ENCODE measurements around the gene PRKD3. TPM values are rescaled to one million over a fixed set of nuclear protein-coding genes. Genes with fewer than 3 reads are reported as not detected.
A peak's percentile ranks its signal among the peaks of the same experiment; 100 is the strongest.

Gene PRKD3
- total and polyA plus RNA-seq, 9 of the 15 experiments (the other 6 are each of a cell fraction or from before 2014, with no cell fraction given) = 4.7 to 26.7 (median 17.0) TPM

GRCh38 chr2:37330681-37331080, 6.0 kb upstream of the PRKD3 start (continued):
- TF ChIP-seq CCAR2 (IDR thresholded peaks at IDR 0.05; ENCODE audit: low read depth, low read length) (no peak), ZFPM2 (CRISPR knock-in tag; IDR thresholded peaks at IDR 0.05) (no peak)

GRCh38 chr2:37326866-37327634, 2.4 kb upstream of the PRKD3 start:
- BruUV-seq (replicated peaks) = no TSS peak
- intact Hi-C loops (cut with micrococcal nuclease) (no loop called here), in situ Hi-C loops (cut with MboI) (no loop called here)
- ChIA-PET POLR2A (no interaction called here), CTCF (ENCODE audit: low intra/inter-chr PET ratio) (no interaction called here)
- H3K27me3 ChIP-seq (ENCODE audit: control insufficient read depth in 2 of 2, insufficient read depth in 2 of 2, low read length in 2 of 2) = peaks cover 3 to 4% of the 10 kb centered on the region in 2 experiments; a peak in 4 of 5 replicates
- no peak for DNase-seq (ENCODE audit: extremely low read depth in 1 of 4, low spot score in 3 of 4)
- no peak overlapping the region for H3K27ac ChIP-seq (ENCODE audit: extremely low read depth, low read depth, low read length)
- no peak overlapping the region for H3K4me2 ChIP-seq (ENCODE audit: insufficient read depth, low read length)
- no peak overlapping the region for H3K4me3 ChIP-seq
- H3K9me1 ChIP-seq (ENCODE audit: control insufficient read depth, insufficient read depth, low read length) = no peaks in the 10 kb centered on the region
- ATAC-seq = no peak
- H3K36me3 ChIP-seq (ENCODE audit: control insufficient read depth, insufficient read depth, low read length) = peaks cover 3% of the 10 kb centered on the region; the same call in 1 of the 3 replicates
- H3K9me3 ChIP-seq (replicated peaks; ENCODE audit: control insufficient read depth, insufficient read depth, low read depth, low read length) = no peaks in the 10 kb centered on the region
- no peak for TF ChIP-seq NFIX (CRISPR knock-in tag; IDR thresholded peaks at IDR 0.05; ENCODE audit: low read depth)
- TF ChIP-seq RNF2 (IDR thresholded peaks at IDR 0.05) = 0 out of 2 replicates have a peak, but pooled peaks have one; percentile 34
- no peak for TF ChIP-seq ZNF23 (CRISPR knock-in tag; IDR thresholded peaks at IDR 0.05)
- TF ChIP-seq HMGXB4 (CRISPR knock-in tag; IDR thresholded peaks at IDR 0.05) = no peak
- no peak for TF ChIP-seq TRIM24 (IDR thresholded peaks at IDR 0.05)
- no peak overlapping the region for H3K9ac ChIP-seq (ENCODE audit: insufficient read depth in 1 of 2, low read depth in 2 of 2, low read length in 2 of 2)
- no peaks in the 10 kb centered on the region for H4K20me1 ChIP-seq (replicated peaks; ENCODE audit: control insufficient read depth, insufficient read depth, low read length)
- FAIRE-seq = no peak
- no peak overlapping the region for H2AFZ ChIP-seq (ENCODE audit: low read depth, low read length)
- H3K4me1 ChIP-seq (replicated peaks in 1 of 2; ENCODE audit: control insufficient read depth in 2 of 2, insufficient read depth in 2 of 2, low read length in 2 of 2) = peaks cover 11 to 12% of the 10 kb centered on the region in 2 experiments
- 30% methylated on average over 8 of the region's 8 CpGs for WGBS (ENCODE audit: insufficient coverage, low coverage, missing lambda C conversion rate)
- peaks cover 21% of the 10 kb centered on the region for H3K79me2 ChIP-seq (ENCODE audit: control insufficient read depth, insufficient read depth, low read length)
